C4-2B (cell line): ENCODE measurements around the gene NEGR1.

ENCODE experiments used
- ZFX ChIP-seq: fragments of 450-650 bp; IDR thresholded peaks from 2 replicates; pipeline ENCODE4 v1.6.1; 2017
- TF ChIP-seq, protein P1 (sequence below): fragments of 450-650 bp; conservative IDR thresholded peaks from 2 replicates; pipeline ENCODE4 v1.5.1; 2017; ENCODE audit warnings: mild to moderate bottlenecking

DNA sequence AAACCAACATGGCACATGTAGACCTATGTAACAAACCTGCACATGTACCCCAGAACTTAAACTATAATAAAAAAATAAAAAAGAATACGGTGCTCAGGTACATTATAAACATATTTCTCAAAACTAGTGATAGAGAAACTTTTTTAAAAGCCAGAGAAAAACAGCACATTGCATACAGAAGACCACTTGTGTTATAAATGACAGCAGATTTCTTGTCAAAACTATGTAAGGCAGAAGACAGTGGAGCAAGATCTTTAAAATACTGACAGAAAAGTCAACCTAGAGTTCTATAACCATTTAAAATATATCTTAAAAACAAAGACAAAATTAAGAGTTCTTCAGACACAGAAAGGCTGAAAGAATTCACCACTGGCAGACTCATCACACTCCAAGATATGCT lies 144.7 kb downstream of the NEGR1 start:
- TF ChIP-seq, protein P1, sequence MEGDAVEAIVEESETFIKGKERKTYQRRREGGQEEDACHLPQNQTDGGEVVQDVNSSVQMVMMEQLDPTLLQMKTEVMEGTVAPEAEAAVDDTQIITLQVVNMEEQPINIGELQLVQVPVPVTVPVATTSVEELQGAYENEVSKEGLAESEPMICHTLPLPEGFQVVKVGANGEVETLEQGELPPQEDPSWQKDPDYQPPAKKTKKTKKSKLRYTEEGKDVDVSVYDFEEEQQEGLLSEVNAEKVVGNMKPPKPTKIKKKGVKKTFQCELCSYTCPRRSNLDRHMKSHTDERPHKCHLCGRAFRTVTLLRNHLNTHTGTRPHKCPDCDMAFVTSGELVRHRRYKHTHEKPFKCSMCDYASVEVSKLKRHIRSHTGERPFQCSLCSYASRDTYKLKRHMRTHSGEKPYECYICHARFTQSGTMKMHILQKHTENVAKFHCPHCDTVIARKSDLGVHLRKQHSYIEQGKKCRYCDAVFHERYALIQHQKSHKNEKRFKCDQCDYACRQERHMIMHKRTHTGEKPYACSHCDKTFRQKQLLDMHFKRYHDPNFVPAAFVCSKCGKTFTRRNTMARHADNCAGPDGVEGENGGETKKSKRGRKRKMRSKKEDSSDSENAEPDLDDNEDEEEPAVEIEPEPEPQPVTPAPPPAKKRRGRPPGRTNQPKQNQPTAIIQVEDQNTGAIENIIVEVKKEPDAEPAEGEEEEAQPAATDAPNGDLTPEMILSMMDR, result no peak
- TF ChIP-seq ZFX, result no peak
